ENCODE data around the gene RBM14.
"Not testable (repeated sequence)": the region's sequence is repeated elsewhere in the genome, so short reads cannot be mapped to it uniquely, and the experiment has no call there.

GRCh38 chr11:66582565-66583147 lies 33.8 kb upstream of the RBM14 start:
- not testable (repeated sequence) for TF ChIP-seq CTCF (IDR thresholded peaks at IDR 0.05; ENCODE audit: low read length); EZH2 (optimal IDR thresholded peaks at IDR 0.05; ENCODE audit: low read depth, low read length)
